ENCODE data around the gene MZT2B.
"Not testable (repeated sequence)": the region's sequence is repeated elsewhere in the genome, so short reads cannot be mapped to it uniquely, and the experiment has no call there.

MZT2B gene

DNA sequence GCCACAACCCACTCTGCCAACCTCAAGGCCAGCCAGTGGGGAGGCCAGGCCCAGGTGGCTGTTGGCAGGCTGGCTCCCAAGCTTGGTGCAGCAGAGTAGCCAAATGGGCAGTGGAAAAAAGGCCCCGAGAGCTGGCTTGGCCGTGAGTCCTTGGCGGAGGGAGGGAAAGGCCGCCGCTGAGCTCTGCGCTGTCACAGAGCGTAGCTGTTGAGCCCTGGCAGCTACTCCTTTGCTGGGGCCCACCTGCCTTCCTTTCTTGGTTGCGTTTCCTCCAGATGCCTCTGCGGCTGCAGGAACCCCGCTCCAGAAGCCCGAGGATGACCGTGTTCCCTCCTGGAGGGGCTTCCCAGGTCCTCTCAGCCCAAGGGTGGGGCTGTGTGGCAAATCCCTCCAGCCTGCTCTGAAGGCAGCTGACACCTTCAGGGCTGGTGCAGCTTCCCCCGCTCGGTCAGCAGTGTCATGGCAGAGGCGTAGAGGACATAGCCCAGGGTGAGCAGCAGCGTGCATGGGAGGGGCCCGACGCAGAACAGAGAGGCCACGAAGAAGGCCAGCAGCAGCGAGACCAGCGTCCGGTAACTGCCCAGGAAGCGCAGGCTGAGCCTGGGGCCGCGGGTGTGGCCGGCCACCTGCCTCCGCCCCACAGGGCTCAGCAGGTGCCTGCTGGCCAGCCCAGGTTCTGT is 29.8 kb upstream of the MZT2B start:
- not testable (repeated sequence) for DNase-seq (ENCODE audit: extremely low spot score, insufficient read length, low read depth); FAIRE-seq

DNA sequence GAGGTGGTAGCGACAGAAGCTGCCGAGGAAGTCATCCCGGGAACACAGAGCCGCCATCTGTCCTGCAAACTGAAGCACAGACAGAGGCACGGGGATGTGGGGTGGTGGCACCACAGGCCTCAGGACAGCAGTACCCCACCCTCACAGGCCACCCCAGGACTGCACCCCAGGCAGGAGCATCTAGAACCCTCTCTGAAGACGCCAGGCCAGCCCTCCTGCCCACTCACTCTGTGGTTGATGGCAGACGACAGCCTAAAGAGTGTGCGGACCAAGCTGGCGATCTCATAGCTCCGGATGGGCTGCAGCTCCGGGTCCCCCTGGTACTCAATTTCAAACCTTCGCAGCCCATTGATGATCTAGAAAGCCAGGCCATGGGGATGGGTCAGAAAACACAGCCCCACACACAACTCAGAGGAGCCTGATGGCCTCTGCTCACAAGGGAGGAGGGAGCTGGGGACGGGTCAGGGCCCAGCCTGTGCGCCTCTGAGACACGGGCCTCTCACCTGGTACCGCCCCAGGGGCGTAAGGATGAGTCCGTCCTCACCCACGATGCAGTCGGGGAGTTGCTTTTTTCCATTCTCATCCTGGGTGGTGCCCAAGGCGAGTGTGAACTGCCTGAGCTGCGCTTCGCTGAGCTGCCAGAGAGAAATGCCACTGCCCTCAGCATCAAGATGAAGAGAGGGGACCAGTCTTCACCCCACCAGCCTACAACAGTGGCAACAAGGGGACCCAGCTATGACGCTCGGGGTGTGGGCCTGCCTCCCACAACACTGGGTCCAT is 29.1 kb upstream of the MZT2B start:
- DNase-seq (ENCODE audit: extremely low spot score, insufficient read length, low read depth) (no peak), FAIRE-seq (no peak)

DNA sequence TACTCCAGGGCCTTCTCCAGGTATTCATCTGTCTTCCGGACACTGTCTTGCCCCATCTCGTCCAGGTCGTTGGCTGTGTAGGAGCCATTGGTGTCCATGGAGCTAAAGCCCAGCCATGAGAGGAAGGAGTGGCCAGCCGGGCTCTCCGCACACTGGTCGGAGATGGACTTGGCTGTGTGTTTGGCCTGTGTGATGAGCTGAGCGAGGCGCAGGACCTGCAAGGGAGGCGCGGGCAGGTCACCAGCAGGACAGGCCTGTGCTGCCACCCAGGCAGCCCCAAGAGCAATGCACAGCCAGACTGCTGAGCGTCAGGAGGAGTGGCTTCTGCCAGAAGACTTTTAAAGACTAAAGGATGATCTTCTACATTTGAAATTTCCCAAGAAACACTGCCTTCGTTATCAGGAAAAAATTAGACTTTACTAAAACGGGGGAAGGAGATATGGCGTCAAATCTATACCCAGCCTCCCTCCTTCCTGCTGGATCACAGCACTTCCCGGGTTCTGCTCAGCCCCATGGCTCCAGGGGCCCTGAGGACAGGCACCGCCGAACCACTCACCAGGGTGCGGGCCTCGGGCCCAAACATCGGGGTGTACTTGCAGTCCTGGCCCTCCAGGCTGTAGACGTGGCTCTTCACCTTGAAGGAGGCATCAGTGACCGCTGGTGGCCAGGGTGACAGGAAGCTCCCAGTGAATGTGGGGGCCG is 28.2 kb upstream of the MZT2B start:
- FAIRE-seq; DNase-seq (ENCODE audit: extremely low spot score, insufficient read length, low read depth): not testable (repeated sequence)

DNA sequence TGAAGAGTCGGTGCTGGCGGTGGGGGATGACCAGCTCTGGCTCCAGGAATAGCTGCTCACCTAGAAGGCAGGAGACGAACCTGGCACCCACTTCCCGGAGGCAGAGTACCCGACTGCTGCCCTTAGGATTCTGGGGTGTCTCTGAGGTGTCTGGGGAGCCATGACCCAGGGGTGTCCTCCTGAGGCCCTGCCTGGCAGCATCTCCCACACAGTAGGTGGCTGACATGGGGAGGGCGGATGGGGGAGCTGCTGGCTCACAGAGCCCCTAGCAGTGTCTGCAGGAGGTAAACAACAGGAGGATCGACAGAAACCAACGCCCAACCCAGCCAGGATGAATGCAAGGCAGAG is 27.7 kb upstream of the MZT2B start:
- DNase-seq (ENCODE audit: extremely low spot score, insufficient read length, low read depth); FAIRE-seq: not testable (repeated sequence)

DNA sequence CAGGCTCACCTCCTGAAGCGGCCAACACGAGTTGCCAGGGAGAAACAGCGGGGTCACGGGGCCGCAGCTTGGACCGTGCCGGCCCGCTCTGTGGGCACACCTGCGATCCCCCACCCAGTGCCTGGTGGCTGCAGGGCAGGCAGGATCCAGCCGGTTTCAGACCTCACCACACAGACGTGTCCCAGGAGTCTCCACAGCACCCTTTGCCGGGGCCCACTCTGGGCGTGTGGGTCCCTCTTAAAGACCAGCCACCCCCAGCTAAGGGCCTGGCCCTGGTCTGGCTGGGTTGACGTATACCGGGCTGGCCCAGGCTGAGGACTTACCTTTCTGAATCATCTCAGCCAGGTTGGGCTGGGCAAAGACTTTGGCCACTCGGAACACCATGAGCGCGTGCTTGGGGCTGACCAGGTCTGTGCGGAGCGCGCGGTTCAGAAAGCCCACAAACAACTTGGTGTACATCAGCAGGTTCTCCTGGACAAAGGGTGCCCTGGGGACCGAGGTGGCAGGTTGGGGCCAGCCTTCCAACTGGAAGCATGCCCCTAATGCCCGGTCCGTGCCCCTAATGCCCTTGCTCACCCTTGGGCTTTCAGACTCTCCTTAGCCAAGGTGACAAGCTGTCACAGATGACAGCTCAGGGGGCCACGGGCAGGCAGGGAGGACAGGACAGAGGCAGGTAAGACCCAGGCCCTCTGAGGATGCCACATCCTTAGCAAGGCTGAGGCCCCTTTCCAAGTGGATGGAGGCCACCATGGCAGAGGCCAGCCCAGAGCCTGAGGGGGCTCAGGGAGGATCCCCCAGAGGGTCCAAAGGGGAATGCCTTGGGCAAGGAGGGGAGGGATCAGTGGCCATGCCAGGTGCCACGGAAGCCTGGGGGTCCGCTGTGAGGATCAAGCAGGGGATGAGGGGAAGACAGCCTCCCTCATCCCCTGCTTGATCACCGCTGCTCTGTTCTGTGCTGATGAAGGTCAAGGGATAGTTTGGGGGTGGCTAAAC is 27.0 kb upstream of the MZT2B start:
- DNase-seq (ENCODE audit: extremely low spot score, insufficient read length, low read depth): no peak
- no peak for FAIRE-seq

DNA sequence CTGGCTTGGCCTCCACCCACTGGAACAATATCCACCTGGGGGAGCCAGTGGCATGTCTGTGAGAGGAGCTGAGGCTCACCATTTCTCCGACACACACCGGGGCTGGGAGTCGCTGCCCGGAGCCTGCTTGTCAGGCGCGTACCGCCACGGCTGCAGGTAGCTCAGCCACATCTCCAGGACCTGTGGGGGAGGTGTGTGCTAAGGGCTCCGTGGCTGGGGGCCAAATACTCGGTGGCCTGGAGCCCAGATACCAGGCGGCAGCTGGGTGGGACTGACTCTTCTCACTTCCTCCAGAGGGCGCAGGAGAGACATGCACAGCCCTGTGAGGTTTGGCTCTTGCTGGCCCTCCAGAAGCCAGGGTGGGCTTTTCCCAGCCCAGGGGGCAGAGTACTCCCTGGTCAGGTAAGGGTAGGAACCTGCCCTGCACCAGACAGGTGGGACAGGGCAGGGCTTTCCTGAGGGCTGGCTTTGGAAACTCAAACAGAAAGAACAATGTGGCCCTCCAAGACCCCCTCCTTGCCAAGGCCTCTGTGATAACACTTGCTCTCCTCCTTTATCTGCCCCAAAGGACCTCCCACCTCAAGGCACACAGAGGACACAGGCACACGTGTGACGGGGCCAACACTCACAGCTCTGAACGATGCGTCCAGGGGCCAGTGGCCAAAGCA is 26.0 kb upstream of the MZT2B start:
- FAIRE-seq: peak; percentile 85
- DNase-seq (ENCODE audit: extremely low spot score, insufficient read length, low read depth): not testable (repeated sequence)

DNA sequence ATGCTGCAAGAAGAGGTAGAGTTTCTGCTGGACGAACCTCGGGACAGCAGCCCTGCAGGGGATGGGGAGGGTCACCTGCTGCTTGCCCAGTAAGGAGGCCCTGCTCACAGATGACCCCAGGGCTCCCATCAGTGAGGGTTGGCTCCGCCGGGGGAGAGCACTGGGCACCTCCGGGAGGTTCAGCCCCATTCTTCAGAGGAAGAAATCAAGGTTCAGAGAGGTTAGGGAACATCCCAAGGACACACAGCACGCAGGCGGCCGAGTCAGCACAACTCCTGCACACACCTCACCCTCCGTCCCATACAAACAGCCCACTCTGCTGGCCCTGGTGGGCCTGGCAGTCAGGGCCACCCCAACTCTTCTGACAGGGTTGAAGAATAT is 25.4 kb upstream of the MZT2B start:
- DNase-seq (ENCODE audit: extremely low spot score, insufficient read length, low read depth) (no peak), FAIRE-seq (no peak)

DNA sequence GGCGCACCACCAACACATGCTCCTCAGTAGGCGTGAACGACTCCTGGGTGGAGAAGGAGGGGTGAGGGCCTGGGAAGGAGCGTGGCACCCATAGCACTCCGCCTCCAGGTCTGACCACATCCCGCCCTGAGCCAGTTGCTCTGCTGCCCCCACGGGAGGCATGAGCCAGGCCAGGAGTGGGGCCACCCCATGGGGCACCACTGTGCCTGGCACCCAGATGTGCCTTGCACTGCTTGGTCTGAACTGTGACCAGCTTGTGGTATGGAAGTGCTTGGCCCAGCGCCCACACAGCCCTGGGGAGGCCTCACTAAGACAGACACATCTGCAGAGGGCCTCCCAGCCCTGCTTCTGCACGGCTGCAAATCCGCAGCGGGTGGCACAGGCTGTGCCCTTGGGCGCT is 24.7 kb upstream of the MZT2B start:
- peak; percentile 7 for DNase-seq (ENCODE audit: extremely low spot score, insufficient read length, low read depth)
- not testable (repeated sequence) for FAIRE-seq

DNA sequence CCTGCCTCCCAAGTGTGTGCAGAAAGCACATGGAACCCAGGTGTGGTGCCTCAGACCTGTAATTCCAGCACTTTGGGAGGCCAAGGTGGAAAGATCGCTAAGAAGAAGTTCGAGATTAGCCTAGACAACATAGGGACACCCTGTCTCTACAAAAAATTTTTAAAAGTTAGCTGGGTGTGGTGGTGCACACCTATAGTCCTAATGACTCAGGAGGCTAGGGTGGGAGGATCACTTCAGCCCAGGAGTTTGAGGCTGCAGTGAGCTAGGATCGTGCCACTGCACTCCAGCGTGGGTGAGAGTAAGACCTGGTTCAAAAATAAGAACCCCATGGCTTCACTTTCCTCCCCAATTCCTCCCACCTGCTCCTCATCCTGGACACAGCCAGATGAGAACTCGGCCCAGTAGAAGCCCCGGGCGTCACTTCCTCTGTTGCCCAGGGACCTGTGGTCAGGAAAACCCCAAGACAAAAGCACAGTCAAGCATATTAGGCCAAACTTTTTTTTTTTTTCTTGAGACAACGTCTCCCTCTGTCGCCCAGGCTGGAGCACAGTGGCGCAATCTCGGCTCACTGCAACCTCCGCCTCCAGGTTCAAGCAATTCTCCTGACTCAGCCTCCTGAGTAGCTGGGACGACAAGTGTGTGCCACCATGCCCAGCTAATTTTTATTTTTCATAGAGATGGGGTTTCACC is 24.1 kb upstream of the MZT2B start:
- DNase-seq (ENCODE audit: extremely low spot score, insufficient read length, low read depth): peak; percentile 28
- peak; percentile 99 for FAIRE-seq

DNA sequence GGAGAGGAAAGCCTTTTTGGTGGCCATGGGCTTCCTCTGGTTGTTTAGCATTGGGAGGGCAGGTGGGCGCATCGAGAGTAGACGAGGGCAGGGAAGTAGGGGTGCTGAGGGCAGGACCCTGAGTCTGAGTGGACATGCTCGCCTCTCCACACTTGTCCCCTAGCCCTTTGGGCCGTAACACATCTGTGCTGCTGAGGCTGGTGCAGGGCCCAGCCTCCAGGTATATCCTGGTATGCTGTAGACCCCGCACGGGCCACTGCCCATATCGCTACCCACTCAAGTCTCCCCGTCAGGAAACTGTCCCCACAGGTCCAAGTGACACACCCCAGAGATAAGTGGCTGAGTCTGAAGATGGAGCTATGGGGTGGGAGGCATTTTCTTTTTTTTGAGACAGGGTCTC is 23.4 kb upstream of the MZT2B start:
- no peak for FAIRE-seq
- no peak for DNase-seq (ENCODE audit: extremely low spot score, insufficient read length, low read depth)

DNA sequence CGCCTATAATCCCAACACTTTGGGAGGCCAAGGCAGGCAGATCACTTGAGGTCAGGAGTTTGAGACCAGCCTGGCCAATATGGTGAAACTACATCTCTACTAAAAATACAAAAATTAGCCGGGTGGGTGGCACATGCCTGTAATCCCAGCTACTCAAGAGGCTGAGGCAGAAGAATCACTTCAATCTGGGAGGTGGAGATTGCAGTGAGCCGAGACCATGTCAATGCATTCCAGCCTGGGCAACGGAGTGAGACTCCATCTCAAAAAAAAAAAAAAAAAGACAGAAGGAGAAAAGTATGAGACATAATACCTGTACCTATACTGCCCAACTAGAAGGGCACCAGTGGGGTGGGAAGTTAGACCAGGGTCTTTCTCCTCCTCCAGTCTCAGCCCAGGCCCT is 22.7 kb upstream of the MZT2B start:
- not testable (repeated sequence) for DNase-seq (ENCODE audit: extremely low spot score, insufficient read length, low read depth); FAIRE-seq

DNA sequence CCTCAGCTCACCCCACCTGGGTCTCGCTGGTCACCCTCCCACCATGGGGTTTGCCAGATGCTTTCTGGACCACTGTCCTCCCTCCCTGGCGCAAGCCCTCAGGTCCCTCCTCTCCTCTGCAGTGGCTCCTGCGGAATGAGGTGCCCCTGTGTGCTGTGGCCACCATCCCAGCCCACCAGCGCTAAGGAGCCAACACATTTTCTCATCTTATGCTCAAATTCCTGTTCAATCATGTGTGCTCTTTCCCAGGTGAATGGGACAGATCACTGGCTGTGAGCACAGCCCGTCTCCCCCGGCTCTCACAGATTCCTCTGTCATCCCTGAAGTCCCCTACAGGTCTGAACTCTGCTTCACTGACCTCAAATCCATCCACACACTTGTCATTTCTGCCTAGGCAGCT is 21.9 kb upstream of the MZT2B start:
- DNase-seq (ENCODE audit: extremely low spot score, insufficient read length, low read depth) (no peak), FAIRE-seq (peak; percentile 42)

DNA sequence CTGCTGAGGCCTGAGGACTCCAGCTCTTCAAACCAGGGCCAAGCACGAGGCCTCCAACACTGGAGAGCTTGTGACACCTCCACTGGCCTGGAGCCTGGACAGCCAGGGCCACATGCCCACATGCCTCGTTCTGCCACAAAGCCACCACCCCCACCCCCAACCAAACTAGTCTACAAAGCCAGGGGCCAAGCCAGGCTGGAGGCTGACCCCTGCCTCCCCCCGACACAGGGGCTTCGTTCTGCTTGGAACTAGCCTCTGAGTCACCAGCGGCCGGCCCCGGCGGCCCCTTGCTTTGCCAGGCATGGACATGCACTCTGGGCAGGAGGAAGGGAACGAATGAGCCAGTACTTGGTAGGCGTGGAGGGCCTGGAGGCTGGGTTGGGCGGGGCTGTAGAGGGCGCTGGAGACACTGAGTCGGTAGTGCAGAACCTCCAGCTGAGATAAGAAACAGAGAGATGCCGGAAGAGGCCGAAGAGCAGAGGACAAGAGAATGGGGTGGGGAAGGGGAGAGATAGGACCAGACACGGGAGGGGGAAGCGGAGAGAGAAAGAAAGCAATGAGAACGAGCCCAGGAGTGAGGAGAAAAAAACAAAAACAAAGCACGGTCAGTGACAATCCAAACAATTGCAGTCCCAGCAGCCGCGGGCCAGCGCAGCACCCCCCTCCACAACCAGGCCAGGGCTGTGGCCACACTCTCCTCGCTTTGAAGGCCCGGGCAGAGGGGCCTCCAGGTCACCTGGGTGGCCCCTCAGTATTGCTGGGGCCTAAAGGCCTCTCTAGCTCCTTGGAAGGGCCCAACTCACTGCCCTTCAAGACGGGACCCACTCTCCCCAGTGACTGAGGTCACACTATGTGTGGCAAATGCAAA is 21.0 kb upstream of the MZT2B start:
- DNase-seq (ENCODE audit: extremely low spot score, insufficient read length, low read depth): not testable (repeated sequence)

DNA sequence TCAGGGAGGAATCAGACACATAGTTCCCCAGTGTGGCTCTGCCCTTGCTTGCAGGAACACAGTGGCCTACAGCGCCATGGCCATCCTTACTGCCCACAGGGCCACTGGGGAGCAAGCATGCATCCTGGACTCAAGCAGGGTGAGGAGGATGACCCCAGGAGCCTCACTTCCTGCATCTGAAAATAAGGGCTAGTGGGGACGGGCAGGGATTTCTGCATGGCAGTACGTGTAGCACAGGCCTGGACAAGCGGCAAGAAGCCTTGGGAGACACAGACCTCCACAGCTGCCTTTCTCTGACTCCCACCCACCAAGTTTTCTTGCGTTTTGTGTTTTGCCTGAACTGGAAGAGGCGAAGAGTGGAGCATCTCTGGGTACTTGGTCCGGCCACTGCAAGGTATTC is 19.6 kb upstream of the MZT2B start:
- not testable (repeated sequence) for DNase-seq (ENCODE audit: extremely low spot score, insufficient read length, low read depth); FAIRE-seq

More for the DNA sequence above, 21.0 kb upstream of the MZT2B start:
- not testable (repeated sequence) for FAIRE-seq

DNA sequence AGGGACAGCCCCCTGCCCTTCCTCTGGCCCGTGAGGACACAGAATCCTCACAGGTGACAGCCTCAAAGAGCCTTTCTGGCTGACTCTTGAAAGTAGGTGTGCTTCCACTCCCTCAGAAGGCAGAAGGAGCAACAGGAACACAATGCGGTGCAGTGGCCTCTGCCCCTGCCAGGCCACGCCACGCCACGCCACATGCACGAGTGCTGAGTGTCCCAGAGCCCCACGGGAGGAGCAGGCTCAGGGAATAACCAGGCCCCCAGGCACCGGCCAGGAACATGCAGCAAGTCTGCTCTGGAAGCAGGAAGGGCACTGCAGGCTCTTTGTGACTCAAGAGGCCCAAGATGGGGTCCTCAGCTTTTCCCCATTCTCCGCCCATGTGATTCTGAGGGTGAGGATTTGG is 19.1 kb upstream of the MZT2B start:
- DNase-seq (ENCODE audit: extremely low spot score, insufficient read length, low read depth): no peak
- FAIRE-seq: no peak

DNA sequence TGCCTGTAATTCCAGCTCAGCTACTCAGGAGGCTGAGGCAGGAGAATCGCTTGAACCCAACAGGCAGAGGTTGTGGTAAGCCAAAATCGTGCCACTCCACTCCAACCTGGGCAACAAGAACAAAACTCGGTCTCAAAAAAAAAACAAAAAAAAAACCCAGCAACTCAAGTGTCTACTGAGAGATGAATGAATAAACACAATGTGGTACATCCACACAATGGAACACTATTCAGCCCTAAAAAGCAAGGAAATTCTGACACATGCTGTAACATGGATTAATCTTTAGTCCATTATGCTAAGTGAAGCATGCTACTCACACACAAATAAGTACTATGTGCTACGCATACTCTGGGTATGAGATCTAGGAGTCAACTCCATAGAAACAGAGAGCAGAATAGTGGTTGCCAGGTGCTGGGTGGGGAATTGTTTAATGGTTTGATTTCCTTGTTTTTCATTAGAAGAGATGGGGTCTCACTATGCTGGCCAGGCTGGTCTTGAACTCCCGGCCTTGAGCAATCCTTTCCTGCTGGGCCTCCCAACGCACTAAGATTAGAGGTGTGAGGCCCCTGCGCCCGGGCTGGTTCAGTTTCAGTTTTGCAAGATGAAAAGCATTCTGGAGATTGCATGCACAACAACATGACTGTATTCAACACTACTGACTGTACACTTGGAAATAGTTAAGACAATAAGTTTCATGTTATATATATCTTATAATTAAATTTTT is 16.6 kb upstream of the MZT2B start:
- FAIRE-seq: no peak
- no peak for DNase-seq (ENCODE audit: extremely low spot score, insufficient read length, low read depth)

DNA sequence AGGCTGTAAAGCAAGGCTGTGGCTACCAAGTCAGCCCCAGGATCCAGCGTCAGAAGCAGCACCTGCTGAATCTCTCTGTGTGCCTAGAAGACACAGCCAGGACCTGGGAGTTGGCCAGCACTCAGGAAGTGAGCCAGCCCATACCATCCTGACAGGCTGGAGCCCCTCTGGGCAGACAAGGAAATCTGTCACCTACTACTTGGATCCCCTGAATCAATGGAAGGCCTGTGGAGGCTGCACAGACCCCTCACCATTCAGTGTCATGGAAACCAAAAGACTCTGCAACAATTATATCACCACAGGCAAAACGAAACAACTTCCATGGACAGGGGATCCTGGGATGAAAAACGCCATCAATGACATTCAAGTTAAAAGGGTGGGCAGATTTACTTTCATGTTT is 15.5 kb upstream of the MZT2B start:
- not testable (repeated sequence) for FAIRE-seq; DNase-seq (ENCODE audit: extremely low spot score, insufficient read length, low read depth)
